Measurements from ENCODE around the gene BCAR1.
"Not testable (repeated sequence)": the region's sequence is repeated elsewhere in the genome, so short reads cannot be mapped to it uniquely, and the experiment has no call there.

Gene BCAR1, protein sequence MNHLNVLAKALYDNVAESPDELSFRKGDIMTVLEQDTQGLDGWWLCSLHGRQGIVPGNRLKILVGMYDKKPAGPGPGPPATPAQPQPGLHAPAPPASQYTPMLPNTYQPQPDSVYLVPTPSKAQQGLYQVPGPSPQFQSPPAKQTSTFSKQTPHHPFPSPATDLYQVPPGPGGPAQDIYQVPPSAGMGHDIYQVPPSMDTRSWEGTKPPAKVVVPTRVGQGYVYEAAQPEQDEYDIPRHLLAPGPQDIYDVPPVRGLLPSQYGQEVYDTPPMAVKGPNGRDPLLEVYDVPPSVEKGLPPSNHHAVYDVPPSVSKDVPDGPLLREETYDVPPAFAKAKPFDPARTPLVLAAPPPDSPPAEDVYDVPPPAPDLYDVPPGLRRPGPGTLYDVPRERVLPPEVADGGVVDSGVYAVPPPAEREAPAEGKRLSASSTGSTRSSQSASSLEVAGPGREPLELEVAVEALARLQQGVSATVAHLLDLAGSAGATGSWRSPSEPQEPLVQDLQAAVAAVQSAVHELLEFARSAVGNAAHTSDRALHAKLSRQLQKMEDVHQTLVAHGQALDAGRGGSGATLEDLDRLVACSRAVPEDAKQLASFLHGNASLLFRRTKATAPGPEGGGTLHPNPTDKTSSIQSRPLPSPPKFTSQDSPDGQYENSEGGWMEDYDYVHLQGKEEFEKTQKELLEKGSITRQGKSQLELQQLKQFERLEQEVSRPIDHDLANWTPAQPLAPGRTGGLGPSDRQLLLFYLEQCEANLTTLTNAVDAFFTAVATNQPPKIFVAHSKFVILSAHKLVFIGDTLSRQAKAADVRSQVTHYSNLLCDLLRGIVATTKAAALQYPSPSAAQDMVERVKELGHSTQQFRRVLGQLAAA

DNA sequence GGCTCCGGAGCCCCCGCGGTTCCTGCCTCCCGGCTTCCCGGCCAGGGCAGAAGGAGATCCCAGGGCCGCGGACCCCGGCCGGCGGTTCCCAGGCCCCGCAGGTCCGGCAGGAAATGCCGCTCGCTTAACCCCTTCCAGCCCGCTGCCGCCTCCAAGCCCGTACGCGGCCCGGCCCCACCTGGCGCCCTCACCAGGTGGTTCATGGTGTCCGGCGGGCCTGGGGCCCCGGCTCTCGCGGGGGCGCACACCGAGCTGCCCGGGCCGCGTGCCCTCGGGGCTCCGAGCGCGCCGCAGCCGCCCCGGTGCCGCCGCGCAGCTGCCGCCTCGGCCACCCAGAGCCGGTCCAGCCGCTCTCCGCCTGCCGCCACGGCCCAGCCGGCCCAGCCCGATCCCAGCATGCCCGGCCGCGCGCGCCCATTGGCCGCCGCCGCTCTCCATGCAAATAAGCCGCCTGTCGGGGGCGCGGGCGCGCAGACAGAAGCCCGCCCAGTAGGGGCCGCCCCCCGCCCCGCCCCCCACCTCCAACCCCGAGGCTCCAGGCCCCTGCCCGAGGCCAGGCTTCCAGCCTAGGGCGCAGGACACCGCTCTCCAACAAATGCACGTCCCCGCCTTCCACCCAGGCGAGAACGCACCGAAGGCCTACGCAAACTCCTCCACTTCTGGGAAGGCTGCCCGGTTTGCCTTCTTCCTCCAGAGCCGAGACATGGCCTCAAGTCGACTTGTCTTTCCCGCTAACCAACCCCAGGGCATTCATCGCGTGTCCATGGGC lies at the start of gene BCAR1:
TSS of gene BCAR1 (minus strand) at position 345 of the 769 bp plus-strand sequence. CDS start at position 203, 142 bp downstream.
- no peak for DNase-seq (ENCODE audit: low read depth)

DNA sequence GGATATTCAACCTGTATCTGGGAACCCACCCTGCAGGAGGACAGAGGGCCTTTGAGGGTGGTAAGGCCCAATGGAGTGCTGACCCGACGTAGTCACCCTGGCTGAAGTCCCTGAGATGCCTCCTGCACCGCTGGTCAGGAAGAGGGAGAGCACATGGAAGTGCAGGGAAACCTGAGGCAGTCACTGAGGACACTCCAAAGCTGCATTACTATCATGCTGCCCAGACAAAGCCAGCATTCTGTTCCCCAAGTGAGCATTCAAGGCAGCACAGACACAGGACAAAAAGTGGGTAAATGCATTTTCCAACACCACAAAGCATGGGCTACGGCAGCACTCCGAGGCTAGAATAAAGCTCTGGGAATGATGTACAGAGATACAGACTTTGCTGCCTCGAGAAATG lies 46.8 kb upstream of the BCAR1 start:
- DNase-seq (ENCODE audit: low read depth) = no peak

DNA sequence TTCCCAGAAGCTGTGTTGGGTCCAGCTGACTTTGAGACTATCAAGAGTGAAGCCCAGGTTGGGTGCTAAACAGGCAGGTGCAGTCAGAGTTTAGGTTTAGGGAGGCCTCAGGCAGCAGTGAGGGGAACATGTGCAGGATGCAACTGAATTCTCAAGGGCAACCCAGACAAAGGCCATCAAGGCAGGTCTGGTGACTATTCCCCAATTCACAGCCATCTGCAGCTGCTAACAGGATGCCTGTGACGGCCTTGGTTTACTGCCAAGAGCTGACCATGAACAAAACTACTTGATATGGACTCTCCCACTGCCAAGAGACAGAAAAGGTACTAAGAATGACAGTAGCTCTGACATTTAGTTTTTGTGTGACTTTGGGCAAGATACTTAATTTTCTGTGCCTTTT lies 45.2 kb upstream of the BCAR1 start:
- DNase-seq (ENCODE audit: low read depth) = no peak

DNA sequence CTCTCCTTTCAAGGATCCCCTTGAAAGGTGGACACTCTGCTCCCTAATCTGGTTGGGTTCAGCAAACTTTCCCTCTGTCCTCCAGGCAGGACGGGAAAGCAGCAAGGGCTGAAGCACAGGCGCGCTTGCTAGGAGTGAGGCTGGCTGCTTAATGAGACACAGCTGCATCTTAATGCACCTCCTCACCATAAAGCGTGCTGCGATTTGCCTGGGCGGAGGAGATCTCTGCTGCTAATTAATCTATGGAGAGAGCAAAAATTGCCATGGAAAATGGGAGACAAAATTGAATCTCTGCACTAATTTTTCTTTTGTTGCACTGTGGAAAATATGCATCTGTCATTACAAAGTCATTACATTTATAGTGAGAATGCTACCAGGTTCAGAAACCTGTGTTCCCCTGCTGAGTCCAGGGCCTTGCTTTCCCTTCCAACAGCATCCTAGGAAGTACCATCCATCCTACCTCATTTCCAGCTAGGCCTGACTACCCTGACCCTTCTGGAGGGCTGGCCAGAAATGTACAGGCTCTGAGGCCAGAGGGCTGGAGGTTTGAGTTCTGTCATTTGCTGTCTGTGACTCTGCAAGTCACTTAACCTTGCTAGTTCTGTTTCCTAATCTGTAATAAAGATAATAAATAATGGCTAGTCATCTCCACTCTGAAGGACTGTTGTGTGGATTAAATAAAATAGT lies 43.5 kb upstream of the BCAR1 start:
- DNase-seq (ENCODE audit: low read depth) = no peak

DNA sequence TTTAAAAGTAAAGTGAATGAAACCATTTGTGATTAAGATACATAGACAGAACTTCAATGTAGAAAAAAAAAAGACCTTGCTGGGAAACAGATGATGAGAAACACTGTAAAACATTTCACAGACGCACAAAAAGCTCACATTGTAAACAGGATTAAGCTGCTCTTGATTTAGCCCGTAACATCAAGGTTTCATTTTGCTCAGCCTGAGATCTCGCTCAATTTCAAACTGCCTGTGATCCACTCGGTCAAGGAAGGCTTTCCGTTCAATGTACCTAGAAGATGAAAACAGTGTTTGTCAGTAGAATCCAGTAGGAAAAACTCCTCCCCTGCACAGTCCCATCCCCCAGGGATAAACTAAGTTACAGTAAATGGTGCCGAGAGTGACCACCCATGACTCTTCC lies 42.3 kb upstream of the BCAR1 start:
- DNase-seq (ENCODE audit: low read depth) = no peak

DNA sequence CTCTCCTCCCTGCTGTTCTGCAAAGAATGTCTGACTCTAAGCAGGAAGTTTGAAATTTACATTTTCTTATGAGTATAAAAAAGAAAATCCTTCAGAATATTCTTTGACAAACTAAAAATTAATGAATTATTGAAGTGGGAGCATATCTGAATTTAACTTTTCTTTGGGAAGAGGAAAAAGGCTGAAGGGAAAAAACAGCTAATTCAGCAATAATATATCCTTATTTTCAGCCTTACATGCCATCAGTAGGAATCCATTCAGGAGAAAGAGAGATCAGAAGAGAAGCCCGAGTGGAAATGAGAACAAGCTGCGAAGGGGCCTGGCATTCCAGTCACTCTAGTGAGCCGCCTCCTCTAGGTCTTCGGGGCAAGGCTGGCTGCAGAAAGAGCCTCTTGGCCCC lies 41.7 kb upstream of the BCAR1 start:
- no peak for DNase-seq (ENCODE audit: low read depth)

DNA sequence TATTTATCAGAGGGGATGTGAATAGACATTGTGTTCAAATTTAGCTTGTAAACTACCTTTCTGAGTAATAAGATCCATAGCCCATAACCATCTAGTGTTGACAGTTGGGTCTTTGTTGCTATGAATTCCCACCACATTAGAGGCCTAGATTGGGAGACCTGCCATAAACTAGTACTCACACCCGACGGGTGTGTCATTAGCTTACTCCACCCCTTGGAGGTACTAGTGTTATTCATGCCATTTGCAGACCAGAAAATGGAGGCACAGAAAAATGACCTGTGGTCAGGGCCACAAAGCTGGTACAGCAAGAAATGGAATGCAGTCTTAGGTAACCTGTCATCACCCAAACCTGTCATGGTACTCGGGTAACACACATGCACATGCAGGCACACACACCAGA lies 41.3 kb upstream of the BCAR1 start:
- no peak for DNase-seq (ENCODE audit: low read depth)

DNA sequence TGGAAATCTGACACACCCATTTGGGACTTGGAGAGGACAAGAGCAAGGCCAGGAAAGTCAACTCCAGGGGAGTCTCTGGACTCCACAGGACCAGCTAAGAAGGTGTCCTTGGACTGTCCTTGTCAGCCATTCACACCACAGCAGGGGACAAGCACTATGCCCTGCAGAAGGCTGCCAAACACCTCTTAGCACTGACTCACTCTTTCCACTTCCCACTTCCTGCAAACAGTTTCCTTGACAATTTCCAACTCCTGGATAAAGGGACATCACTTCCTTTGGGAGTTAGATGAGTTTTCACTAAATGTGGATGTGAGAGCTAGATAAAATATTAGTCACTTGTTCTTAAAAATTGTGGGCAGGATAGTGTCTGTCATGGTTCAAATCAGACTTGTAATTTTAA lies 37.8 kb upstream of the BCAR1 start:
- DNase-seq (ENCODE audit: low read depth) = no peak

DNA sequence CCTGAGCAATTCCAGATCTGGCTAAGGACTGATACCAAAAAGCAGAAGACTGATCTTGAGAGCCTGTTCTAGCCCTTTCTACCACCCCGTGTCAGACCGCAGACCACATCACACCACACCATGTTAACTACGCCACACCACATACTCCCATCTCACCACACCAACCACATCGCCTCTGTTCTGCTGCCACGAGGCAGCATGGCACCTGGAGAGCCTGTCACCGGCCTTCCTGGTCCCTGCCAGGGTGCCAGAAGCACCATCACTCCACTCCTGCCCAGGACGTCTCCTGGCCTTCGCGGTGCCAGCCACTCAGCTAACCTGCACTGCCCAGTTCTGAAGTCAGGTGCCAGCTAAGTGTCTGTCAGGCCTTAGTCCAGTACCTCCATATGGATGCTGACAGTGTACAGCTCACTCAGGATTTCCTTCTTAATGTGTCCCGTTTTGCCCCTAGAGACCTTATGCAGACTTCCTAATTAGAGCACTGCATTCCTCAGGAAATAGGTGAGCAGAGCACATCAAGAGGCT lies 37.2 kb upstream of the BCAR1 start:
- DNase-seq (ENCODE audit: low read depth) = peak; percentile 20

DNA sequence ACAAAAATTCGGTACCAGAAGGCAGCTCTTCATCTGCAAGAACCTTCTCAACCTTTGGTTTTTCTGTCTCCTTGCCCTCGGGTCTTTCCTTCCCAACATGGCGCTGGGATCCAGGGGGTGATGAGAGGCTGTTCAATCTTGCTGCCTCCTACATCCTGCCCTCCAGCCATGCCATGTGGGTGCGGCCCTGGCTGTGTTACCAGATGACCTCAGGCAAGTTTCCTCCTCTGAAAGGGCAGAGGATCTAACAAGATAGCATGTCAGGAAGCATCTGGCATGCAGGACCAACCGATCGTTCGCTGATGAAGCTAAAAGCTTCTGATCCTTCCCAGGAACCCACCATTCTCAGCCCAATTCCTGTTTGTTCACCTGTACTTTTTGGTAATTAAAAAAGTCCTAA lies 36.8 kb upstream of the BCAR1 start:
- no peak for DNase-seq (ENCODE audit: low read depth)

DNA sequence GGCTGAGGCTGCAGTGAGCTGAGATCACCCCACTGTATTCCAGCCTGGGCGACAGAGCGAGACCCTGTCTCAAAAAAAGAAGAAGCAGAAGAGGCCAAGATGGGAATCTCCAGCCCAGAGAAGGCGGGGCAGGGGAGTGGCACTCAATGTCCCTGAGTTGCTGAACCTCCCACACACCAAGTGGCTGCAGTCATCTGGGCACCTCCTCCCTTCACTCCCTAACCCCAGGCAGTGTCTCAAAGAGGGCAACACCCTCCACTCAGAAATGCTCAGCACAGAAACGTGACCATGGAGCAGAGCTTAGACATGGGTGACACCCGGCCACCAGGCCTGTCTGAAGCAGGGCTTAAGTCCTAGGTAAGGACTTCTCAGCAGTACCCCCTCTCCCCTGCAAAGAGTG lies 36.3 kb upstream of the BCAR1 start:
- no peak for DNase-seq (ENCODE audit: low read depth)

DNA sequence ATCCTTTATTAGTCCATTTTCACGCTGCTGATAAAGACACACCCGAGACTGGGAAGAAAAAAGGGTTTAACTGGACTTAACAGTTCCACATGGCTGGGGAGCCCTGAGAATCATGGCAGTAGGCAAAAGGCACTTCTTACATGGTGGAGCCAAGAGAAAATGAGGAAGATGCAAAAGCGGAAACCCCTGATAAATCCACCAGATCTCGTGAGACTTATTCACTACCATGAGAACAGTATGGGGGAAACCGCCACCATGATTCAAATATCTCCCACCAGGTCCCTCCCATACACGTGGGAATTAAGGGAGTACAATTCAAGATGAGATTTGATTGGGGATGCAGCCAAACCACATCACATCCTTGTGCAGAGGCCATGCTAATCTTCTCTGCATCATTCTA lies 35.0 kb upstream of the BCAR1 start:
- no peak for DNase-seq (ENCODE audit: low read depth)

DNA sequence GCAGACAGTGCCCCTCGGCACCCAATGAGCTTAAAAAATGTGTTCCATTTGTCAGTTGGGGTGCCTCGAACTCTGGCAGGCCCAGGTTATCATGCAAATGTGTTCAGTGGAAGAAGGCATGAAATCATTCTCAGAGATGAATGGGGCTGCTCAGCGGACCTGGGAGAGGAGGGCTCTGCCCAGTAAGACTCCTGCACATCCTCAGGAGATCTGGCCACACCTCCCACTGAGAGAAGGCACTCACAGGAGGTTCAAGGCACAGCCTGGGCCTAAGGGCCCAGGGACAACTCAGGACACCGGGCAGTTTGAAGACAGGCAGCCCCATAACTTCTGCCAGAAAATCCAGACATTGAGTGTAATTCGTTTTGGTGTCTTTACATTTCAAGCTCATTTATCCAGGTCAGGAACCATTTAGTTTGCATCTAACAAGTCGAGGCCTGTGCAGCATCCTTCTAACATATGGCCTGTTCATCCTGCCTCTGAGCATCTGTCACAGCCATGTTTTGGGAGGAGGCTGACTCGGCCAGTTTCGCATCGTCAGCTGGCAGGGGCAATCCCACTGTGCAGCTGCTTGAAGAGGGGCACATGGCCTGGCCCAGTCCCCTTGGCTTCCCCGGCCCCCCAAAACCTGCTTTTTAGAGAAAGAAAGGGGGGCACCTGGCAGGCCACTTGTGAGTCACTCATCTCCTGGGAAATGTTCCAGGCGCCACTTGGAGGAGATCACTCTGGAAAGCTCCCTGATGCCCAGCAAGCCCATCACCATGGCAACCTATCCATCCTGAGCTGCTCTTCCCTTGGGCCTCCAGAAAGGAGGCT lies 31.2 kb upstream of the BCAR1 start:
- DNase-seq (ENCODE audit: low read depth) = no peak

DNA sequence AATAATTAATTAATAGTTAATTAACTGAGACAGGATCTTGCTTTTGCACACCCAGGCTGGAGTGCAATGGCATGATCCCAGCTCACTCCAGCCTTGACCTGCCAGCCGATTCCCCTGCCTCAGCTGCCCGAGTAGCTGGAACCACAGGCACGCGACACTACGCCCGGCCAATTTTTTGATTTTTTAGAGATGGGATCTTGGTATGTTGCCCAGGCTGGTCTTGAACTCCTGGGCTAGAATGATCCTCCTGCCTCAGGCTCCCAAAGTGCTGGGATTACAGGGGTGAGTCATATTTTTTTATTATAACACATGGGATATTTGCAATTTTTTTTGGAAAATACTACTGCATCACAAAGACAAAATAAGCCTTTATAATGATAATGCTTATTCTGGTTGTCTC lies 30.4 kb upstream of the BCAR1 start:
- no peak for DNase-seq (ENCODE audit: low read depth)

DNA sequence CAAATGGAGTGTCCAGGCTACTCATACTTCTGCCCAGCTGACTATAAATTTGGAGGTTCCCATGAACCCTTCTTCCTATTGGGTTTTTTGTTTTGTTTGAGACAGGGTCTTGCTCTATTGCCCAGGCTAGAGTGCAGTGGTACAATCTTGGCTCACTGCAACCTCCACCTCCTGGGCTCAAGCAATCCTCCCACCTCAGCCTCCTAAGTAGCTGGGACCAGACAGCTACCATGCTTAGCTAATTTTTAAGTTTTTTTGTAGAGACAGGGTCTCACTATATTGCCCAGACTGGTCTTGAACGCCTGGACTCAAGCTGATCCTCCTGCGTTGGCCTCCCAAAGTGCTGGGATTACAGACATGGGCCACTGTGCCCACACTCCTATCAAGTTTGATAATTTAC lies 29.6 kb upstream of the BCAR1 start:
- not testable (repeated sequence) for DNase-seq (ENCODE audit: low read depth)

DNA sequence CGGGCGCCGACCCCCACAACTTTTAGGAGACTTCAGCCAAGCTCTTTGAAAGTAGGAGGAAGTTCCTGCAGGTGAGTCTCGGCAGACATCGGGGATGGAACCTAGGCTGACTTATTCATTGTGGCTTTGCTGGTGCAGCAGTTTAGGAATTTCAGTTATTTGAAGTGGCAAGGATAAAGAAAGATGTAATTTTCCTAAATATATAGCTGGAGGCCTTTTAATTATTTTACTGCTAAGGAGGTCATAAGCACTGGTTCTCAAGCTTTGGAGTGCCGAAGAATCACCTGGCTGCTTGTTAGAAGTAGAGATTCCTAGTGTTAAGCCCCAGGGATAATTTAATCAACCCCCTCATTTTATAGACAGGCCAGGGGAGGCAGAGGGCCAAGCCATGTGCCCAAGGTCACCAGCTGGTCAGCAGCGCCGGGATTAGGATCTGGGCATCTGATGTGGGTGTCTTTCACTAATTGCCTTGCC lies 28.9 kb upstream of the BCAR1 start:
- no peak for DNase-seq (ENCODE audit: low read depth)

DNA sequence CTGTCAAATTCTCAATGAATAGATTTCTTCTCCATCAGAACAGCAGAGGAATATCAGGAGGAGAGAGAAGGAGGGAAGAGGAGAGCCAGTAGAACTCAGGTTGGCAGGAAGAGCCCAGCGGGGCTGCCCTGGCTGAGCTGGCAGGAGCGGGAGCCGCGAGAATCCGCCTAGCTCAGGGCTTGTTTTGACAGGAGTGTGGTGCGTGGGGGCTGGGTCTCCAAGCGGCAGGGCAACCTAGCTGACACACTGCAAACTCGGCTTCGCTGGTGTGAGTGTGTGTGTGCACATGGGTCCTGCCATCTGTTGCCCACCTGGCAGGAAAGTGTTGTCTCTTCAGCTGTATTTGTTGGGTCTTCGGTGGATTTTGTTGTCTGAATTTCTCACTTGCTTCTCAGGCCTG lies 27.9 kb upstream of the BCAR1 start:
- DNase-seq (ENCODE audit: low read depth) = no peak

DNA sequence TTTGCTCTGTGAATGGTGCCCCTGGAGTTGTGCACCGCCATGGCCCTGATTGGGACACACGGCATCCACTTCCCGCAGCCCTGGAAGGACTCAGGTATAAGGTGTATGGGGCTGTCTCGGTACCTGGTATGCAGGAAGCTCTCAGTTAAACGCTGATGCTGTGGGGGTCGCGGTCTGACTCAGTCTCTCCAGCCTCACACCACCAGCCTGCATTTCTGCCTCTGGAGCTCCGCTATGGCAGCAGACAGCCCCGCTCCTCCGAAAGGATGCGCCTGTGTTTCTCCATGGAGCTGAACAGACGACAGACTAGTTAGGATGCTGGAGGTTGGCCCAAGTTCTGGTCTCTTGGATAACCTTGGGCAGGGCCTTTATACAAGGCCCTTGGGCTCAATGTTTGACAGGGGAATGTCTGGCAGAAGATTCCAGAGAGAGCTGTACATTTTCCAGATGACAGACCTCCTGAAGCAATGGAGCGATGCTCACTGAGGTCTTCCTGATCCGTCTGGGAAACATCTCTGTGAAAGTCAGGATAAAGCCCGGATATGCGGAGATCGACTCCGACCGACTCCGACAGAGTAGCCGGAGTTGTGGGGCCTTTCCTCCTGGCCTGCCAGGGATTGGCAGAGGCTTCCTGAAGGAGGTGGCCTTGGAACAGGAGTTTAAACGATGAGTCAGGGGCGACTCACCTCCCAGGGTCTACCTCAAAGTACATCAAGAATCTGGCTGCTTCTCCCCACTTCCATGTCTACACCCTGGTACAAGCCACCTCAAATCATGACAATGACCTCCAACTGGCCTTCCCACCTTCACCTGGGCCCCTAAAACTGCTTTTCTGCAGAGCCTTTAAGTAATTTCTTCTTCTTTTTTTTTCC lies 21.9 kb upstream of the BCAR1 start:
- no peak for DNase-seq (ENCODE audit: low read depth)

DNA sequence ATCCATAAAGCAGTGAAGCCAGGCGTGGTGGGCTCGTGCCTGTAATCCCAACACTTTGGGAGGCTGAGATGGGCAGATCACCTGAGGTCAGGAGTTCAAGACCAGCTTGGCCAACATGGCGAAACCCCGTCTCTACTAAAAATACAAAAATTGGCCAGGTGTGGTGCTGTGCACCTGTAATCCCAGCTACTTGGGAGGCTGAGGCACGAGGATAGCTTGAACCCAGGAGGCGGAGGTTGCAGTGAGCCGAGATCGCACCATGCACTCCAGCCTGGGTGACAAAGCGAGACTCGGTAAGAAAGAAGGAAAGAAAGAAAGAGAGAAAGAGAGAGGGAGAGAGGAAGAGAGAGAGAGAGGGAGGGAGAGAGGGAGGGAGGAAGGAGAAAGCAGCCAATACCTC lies 21.2 kb upstream of the BCAR1 start:
- DNase-seq (ENCODE audit: low read depth) = not testable (repeated sequence)

DNA sequence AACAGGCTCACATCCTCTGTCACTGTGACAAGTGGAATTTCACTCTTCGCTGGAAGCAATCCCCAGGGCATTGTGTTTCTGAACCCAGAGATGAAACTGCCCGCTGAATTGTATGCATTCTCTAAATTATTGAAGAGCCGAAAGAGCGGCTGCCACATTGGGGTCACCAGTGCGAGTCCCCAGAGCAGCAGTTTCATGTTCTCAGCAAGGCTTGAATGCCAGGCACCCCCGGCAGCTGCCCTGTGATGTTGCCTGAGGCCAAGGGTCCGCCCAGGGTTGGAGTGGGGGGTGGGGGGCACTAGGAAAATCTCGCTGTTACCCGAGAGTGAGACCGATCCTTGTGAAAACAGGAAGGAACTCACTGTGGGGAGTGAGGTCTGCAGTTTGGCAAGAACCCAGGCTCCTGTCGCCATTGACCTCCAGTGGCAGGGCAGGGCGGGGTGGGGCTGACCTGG lies 20.7 kb upstream of the BCAR1 start:
- no peak for DNase-seq (ENCODE audit: low read depth)
